ENCODE measurements around the gene HOXC12. TPM values are rescaled to one million over a fixed set of nuclear protein-coding genes. Genes with fewer than 3 reads are reported as not detected.

HOXC12 gene
- total RNA-seq (2021; ENCODE audit: unreplicated experiment) (5.1 TPM), Bru-seq, nascent RNA (percentile 60 among the genes with signal in this experiment), BruChase-seq, experiment 1, labeled RNA remaining after a 2-hour chase (percentile 64 among the genes with signal in this experiment), BruChase-seq, experiment 2, labeled RNA remaining after a 6-hour chase (percentile 63 among the genes with signal in this experiment)
- 15.1 TPM for polyA plus RNA-seq (2012; ENCODE audit: insufficient read length)
- long read RNA-seq, partial matches to known transcripts, result 1 of 9 reads
- long read RNA-seq, other reads (novel, unspliced or antisense), result 5 of 9 reads

- intact Hi-C loops (cut with micrococcal nuclease; ENCODE audit: unreplicated experiment) (no loop called here), in situ Hi-C loops (cut with HindIII; ENCODE audit: low pct_unique_long_range_greater_than_20kb, low sequenced_read_pairs) (no loop called here)
- DNase-seq (ENCODE audit: low read depth, low spot score) (no peak), ATAC-seq (no peak)
- Histone ChIP-seq H3K27me3 (ENCODE audit: control insufficient read depth, insufficient read depth, low read length) (no peaks in the 10 kb centered on the region), H3K4me1 (ENCODE audit: control insufficient read depth, insufficient read depth, low read length) (peaks cover 81% of the 10 kb centered on the region), H3K27ac (ENCODE audit: low read length) (peak within 1 kb of the TSS; percentile 98), H3K36me3 (ENCODE audit: control insufficient read depth, insufficient read depth, low read length) (no peaks in the 10 kb centered on the region), H3K9me3 (ENCODE audit: control insufficient read depth, insufficient read depth, low read depth, low read length) (no peaks in the 10 kb centered on the region), H3K4me3 (ENCODE audit: low read depth in 2 of 2, low read length in 2 of 2) (peak within 1 kb of the TSS in 1 of 2 experiments; percentile 26; a peak in 1 of 4 replicates)
- TF ChIP-seq REST (IDR thresholded peaks at IDR 0.05; ENCODE audit: insufficient read depth in 1 of 2, low read depth in 2 of 2, low read length in 1 of 2) (no peak), POLR2AphosphoS5 (IDR thresholded peaks at IDR 0.05; ENCODE audit: low read depth, low read length) (no peak), SIN3A (IDR thresholded peaks at IDR 0.05; ENCODE audit: borderline replicate concordance, insufficient read depth, low read depth, low read length) (no peak), CTCF (IDR thresholded peaks at IDR 0.05) (no peak)
- POLR2A ChIA-PET, result no interaction called here
- BruUV-seq (replicated peaks), result no TSS peak
- CTCF ChIA-PET, result no interaction called here
These were observed at the start of gene HOXC12 for GRCh38 chr12:53954694-53955035. TSS of gene HOXC12 (plus strand) at chr12:53954903. CDS start at chr12:53954930, 27 bp downstream.

GRCh38 chr12:53907103-53907502 is 47.6 kb upstream of the HOXC12 start:
- POLR2A ChIA-PET, result no interaction called here
- H3K27me3 ChIP-seq (ENCODE audit: control insufficient read depth, insufficient read depth, low read length), result no peaks in the 10 kb centered on the region
- ATAC-seq (no peak), DNase-seq (ENCODE audit: low read depth, low spot score) (no peak)
- BruUV-seq (replicated peaks), result no TSS peak
- H3K36me3 ChIP-seq (ENCODE audit: control insufficient read depth, insufficient read depth, low read length), result no peaks in the 10 kb centered on the region
- CTCF ChIA-PET, result no interaction called here
- H3K9me3 ChIP-seq (ENCODE audit: control insufficient read depth, insufficient read depth, low read depth, low read length), result no peaks in the 10 kb centered on the region
- no peaks in the 10 kb centered on the region for H3K4me1 ChIP-seq (ENCODE audit: control insufficient read depth, insufficient read depth, low read length)
- intact Hi-C loops (cut with micrococcal nuclease; ENCODE audit: unreplicated experiment) (no loop called here), in situ Hi-C loops (cut with HindIII; ENCODE audit: low pct_unique_long_range_greater_than_20kb, low sequenced_read_pairs) (no loop called here)
- H3K27ac ChIP-seq (ENCODE audit: low read length), result peak overlapping the region; percentile 46
- no peak overlapping the region for H3K4me3 ChIP-seq (ENCODE audit: low read depth in 2 of 2, low read length in 2 of 2)
- TF ChIP-seq POLR2AphosphoS5 (IDR thresholded peaks at IDR 0.05; ENCODE audit: low read depth, low read length), result no peak
- TF ChIP-seq REST (IDR thresholded peaks at IDR 0.05; ENCODE audit: insufficient read depth in 1 of 2, low read depth in 2 of 2, low read length in 1 of 2), result no peak
- no peak for TF ChIP-seq SIN3A (IDR thresholded peaks at IDR 0.05; ENCODE audit: borderline replicate concordance, insufficient read depth, low read depth, low read length)
- TF ChIP-seq TCF7L2 (IDR thresholded peaks at IDR 0.05; ENCODE audit: low read depth, low read length), result no peak
- TF ChIP-seq CTCF (IDR thresholded peaks at IDR 0.05), result no peak

Measured in Panc1 (cell line).